Kidney epithelial cell (primary cell): Measurements from ENCODE around the gene SLC49A4. TPM values are rescaled to one million over a fixed set of nuclear protein-coding genes. Genes with fewer than 3 reads are reported as not detected.

Source experiments
- DNase-seq: peaks from one replicate; pipeline ENCODE4 v3.0.0-alpha.2; 2010; ENCODE audit warnings: low read depth
- H3K27me3 ChIP-seq: 2 replicates; pipeline ENCODE4 v1.6.0; 2011; ENCODE audit warnings: low read length; ENCODE audit not compliant: control insufficient read depth, insufficient read depth
- H3K36me3 ChIP-seq: 2 replicates; pipeline ENCODE4 v1.5.1; 2011; ENCODE audit warnings: low read length; ENCODE audit not compliant: control insufficient read depth, insufficient read depth
- H3K4me3 ChIP-seq: 2 replicates; pipeline ENCODE4 v1.5.1; 2011; ENCODE audit warnings: low read depth, mild to moderate bottlenecking, control low read depth, low read length
- CTCF ChIP-seq: IDR thresholded peaks from 2 replicates; pipeline ENCODE4 v1.5.1; 2011; ENCODE audit warnings: mild to moderate bottlenecking, moderate library complexity, low read length, control low read depth, inconsistent platforms; ENCODE audit not compliant: insufficient read depth, poor library complexity, severe bottlenecking
- total RNA-seq: library from RNA; depleted of rRNA; stranded (reverse); fragments of >200 nt; gene quantifications from 2 replicates; pipeline ENCODE4 v1.2.3, GENCODE V29; 2015

The SLC49A4 gene
- total RNA-seq, 1 donor from 2014 or later: 17.2 TPM

GRCh38 chr3:122793568-122794416, 1.1 kb upstream of the SLC49A4 start, which contains the start of gene HSPBAP1:
Gene HSPBAP1 (minus strand): TSS chr3:122793831. CDS start chr3:122793680, 151 bp downstream.
- H3K36me3 ChIP-seq: no peaks in the 10 kb centered on the region
- H3K27me3 ChIP-seq: no peaks in the 10 kb centered on the region
- no peak for TF ChIP-seq CTCF
- peak within 1 kb of the TSS; percentile 78 for H3K4me3 ChIP-seq
- peak; percentile 86 for DNase-seq

GRCh38 chr3:122794483-122794778, 438 bp upstream of the SLC49A4 start:
- no peak for DNase-seq
- Histone ChIP-seq H3K27me3 (no peaks in the 10 kb centered on the region), H3K4me3 (peak overlapping the region; percentile 78), H3K36me3 (no peaks in the 10 kb centered on the region)
- no peak for TF ChIP-seq CTCF

- peak overlapping the region; percentile 78 for H3K4me3 ChIP-seq
- DNase-seq: no peak
- H3K36me3 ChIP-seq: no peaks in the 10 kb centered on the region
- TF ChIP-seq CTCF: no peak
- H3K27me3 ChIP-seq: no peaks in the 10 kb centered on the region
These were observed 866 bp downstream of the SLC49A4 start for GRCh38 chr3:122795674-122796195.

GRCh38 chr3:122797291-122797690, 2.4 kb downstream of the SLC49A4 start:
- Histone ChIP-seq H3K27me3 (no peaks in the 10 kb centered on the region), H3K36me3 (no peaks in the 10 kb centered on the region), H3K4me3 (no peak overlapping the region)
- no peak for DNase-seq
- no peak for TF ChIP-seq CTCF

GRCh38 chr3:122799322-122799721, 4.5 kb downstream of the SLC49A4 start:
- DNase-seq: no peak
- H3K4me3 ChIP-seq: no peak overlapping the region

More at GRCh38 chr3:122799322-122799721, 4.5 kb downstream of the SLC49A4 start:
- TF ChIP-seq CTCF: no peak
- no peaks in the 10 kb centered on the region for H3K27me3 ChIP-seq
- H3K36me3 ChIP-seq: no peaks in the 10 kb centered on the region
